Endothelial cell of umbilical vein (primary cell): ENCODE measurements around the gene SLC25A27. TPM values are rescaled to one million over a fixed set of nuclear protein-coding genes. Genes with fewer than 3 reads are reported as not detected.

Source experiments
- BruUV-seq: library from RNA; stranded (reverse); fragments of 400-500 nt; replicated peaks from 2 replicates; lab custom pipeline; 2021; lab: Mats Ljungman, UMichigan
- CTCF ChIA-PET: fragments of 300-600, 350-600 bp; sonication (Branson Sonifier 250); formaldehyde crosslinking; loops from one replicate; lab custom pipeline; 2021; ENCODE audit warnings: antibody characterized with exemption, inconsistent platforms; lab: Charles Lee
- POLR2A ChIA-PET: fragments of 300-600, 350-600 bp; sonication (Branson Sonifier 250); formaldehyde crosslinking; loops from one replicate; lab custom pipeline; 2021; ENCODE audit warnings: antibody characterized with exemption, inconsistent platforms; lab: Charles Lee
- DNase-seq: peaks from one replicate; pipeline ENCODE4 v3.0.0-alpha.2; 2011; ENCODE audit warnings: low read depth, low spot score
- FAIRE-seq: peaks from 2 replicates; lab custom pipeline; 2011; peaks lifted over from hg19 to GRCh38; lab: Jason Lieb, UNC
- H2AFZ ChIP-seq: 2 replicates; pipeline ENCODE4 v1.6.0; 2012; ENCODE audit warnings: low read depth, low read length, control low read depth, inconsistent platforms
- H3K27ac ChIP-seq: 2 replicates; pipeline ENCODE4 v1.5.1; 2011; ENCODE audit warnings: low read depth, mild to moderate bottlenecking, control low read depth, low read length, moderate library complexity; ENCODE audit not compliant: insufficient read depth
- H3K27me3 ChIP-seq, 2 experiments: 2 replicates each; pipeline versions ENCODE4 v1.6.0 to v1.6.1; 2011; ENCODE audit warnings: low read length in 2 of 2, mixed read lengths in 1 of 2; ENCODE audit not compliant: control insufficient read depth in 2 of 2, insufficient read depth in 2 of 2
- H3K36me3 ChIP-seq, 2 experiments: 2 replicates in 1 of 2; 3 replicates in 1 of 2; pipeline ENCODE4 v1.5.1; 2011; ENCODE audit warnings: low read length in 2 of 2, mild to moderate bottlenecking in 1 of 2, moderate library complexity in 1 of 2; ENCODE audit not compliant: control insufficient read depth in 2 of 2, insufficient read depth in 2 of 2; ENCODE audit errors: extremely low read depth in 1 of 2
- H3K4me1 ChIP-seq: 3 replicates; pipeline ENCODE4 v1.5.1; 2011; ENCODE audit warnings: mild to moderate bottlenecking, low read length; ENCODE audit not compliant: control insufficient read depth, insufficient read depth; ENCODE audit errors: extremely low read depth
- H3K4me2 ChIP-seq: 2 replicates; pipeline ENCODE4 v1.6.1; 2011; ENCODE audit warnings: low read length, control low read depth, mixed read lengths; ENCODE audit not compliant: insufficient read depth
- H3K4me3 ChIP-seq, 3 experiments: fragments of 200-600 bp in 1 of 3; sonication (generic), shearing (Covaris generic) in 1 of 3; replicated peaks in 1 of 3; 2 replicates each; pipeline ENCODE4 v1.5.1; 2011 to 2016; ENCODE audit warnings: control low read depth in 3 of 3, low read length in 3 of 3, mild to moderate bottlenecking in 2 of 3, inconsistent platforms in 1 of 3, low read depth in 1 of 3, moderate library complexity in 1 of 3; ENCODE audit not compliant: insufficient read depth in 1 of 3
- H3K79me2 ChIP-seq: 2 replicates; pipeline ENCODE4 v1.6.0; 2012; ENCODE audit warnings: low read length, inconsistent platforms; ENCODE audit not compliant: control insufficient read depth, insufficient read depth
- H3K9ac ChIP-seq: replicated peaks from 2 replicates; pipeline ENCODE3; 2011; ENCODE audit warnings: low read length, control low read depth; ENCODE audit not compliant: insufficient read depth; ENCODE audit errors: extremely low read depth
- H3K9me1 ChIP-seq: replicated peaks from 3 replicates; pipeline ENCODE4 v1.6.0; 2011; ENCODE audit warnings: mild to moderate bottlenecking, low read length; ENCODE audit not compliant: control insufficient read depth, insufficient read depth; ENCODE audit errors: extremely low read depth
- H3K9me3 ChIP-seq: replicated peaks from 2 replicates; pipeline ENCODE4 v1.5.1; 2012; ENCODE audit warnings: low read length, inconsistent platforms; ENCODE audit not compliant: control insufficient read depth, insufficient read depth
- H4K20me1 ChIP-seq: replicated peaks from 2 replicates; pipeline ENCODE3; 2011; ENCODE audit warnings: mild to moderate bottlenecking, low read length; ENCODE audit not compliant: control insufficient read depth, insufficient read depth; ENCODE audit errors: extremely low read depth
- EZH2 ChIP-seq: IDR thresholded peaks from 2 replicates; pipeline ENCODE4 v1.6.1; 2012; ENCODE audit warnings: borderline replicate concordance, low read depth, mild to moderate bottlenecking, moderate library complexity, low read length, inconsistent platforms; ENCODE audit not compliant: severe bottlenecking
- FOS ChIP-seq: IDR thresholded peaks from 2 replicates; pipeline ENCODE4 v1.6.1; 2011; ENCODE audit warnings: mild to moderate bottlenecking, low read length, moderate library complexity, borderline replicate concordance; ENCODE audit not compliant: insufficient read depth
- GATA2 ChIP-seq: IDR thresholded peaks from 2 replicates; pipeline ENCODE4 v1.7.0; 2011; ENCODE audit warnings: low read depth, mild to moderate bottlenecking, moderate library complexity, mixed read lengths, low read length; ENCODE audit not compliant: insufficient read length, insufficient read depth
- JUN ChIP-seq: IDR thresholded peaks from 2 replicates; pipeline ENCODE4 v1.6.1; 2011; ENCODE audit warnings: borderline replicate concordance, low read depth; ENCODE audit not compliant: insufficient read length, insufficient read depth
- MAX ChIP-seq: IDR thresholded peaks from 2 replicates; pipeline ENCODE4 v1.6.1; 2011; ENCODE audit not compliant: insufficient read depth, insufficient read length
- MYC ChIP-seq: IDR thresholded peaks from one replicate; pipeline ENCODE4 v1.6.1; 2011; ENCODE audit warnings: mild to moderate bottlenecking, low read depth, low read length
- POLR2A ChIP-seq: IDR thresholded peaks from 2 replicates; pipeline ENCODE4 v1.6.1; 2012; ENCODE audit warnings: low read depth, mild to moderate bottlenecking, control low read depth, low read length
- POLR2AphosphoS5 ChIP-seq: IDR thresholded peaks from 2 replicates; pipeline ENCODE4 v1.6.1; 2012; ENCODE audit warnings: low read depth, mild to moderate bottlenecking, control low read depth, low read length, moderate library complexity; ENCODE audit not compliant: insufficient read depth
- dilution Hi-C: fragments of 300-500 bp; cut with MboI; formaldehyde crosslinking; loops from one replicate; pipeline ENCODE4 v1.15.0; 2019; ENCODE audit warnings: low sequenced_read_pairs; ENCODE audit not compliant: extremely low pct_ligation_motif_present
- intact Hi-C: fragments of 100-400 bp; cut with micrococcal nuclease; formaldehyde crosslinking; loops from one replicate; pipeline ENCODE4 v1.10.0; 2022
- polyA plus RNA-seq, 4 experiments: library from polyadenylated mRNA; depleted of rRNA in 3 of 4; stranded (reverse) in 3 of 4; unstranded in 1 of 4; fragments of >200 nt; gene quantifications; 2 replicates each; pipeline versions ENCODE4 v1.2.1 to v1.2.3, GENCODE V29; 2011 to 2012; ENCODE audit warnings: missing spikeins in 1 of 4
- total RNA-seq: library from RNA; stranded (reverse); gene quantifications from 2 replicates; pipeline ENCODE4 v1.2.3, GENCODE V29; 2021
- TF ChIP-seq, protein P1 (sequence below), 2 donors: IDR thresholded peaks; 1 replicate in 1 of 2; 2 replicates in 1 of 2; pipeline ENCODE4 v1.5.1; 2011; ENCODE audit warnings: low read length in 2 of 2, mild to moderate bottlenecking in 2 of 2, moderate library complexity in 2 of 2, control low read depth in 1 of 2, inconsistent platforms in 1 of 2, low read depth in 1 of 2; ENCODE audit not compliant: insufficient read depth in 1 of 2; ENCODE audit errors: extremely low read depth in 1 of 2

The SLC25A27 gene
- total and polyA plus RNA-seq, 2 donors (not counting 3 experiments of a cell fraction or from before 2014, with no cell fraction given) = 3.3 to 4.0 TPM

DNA sequence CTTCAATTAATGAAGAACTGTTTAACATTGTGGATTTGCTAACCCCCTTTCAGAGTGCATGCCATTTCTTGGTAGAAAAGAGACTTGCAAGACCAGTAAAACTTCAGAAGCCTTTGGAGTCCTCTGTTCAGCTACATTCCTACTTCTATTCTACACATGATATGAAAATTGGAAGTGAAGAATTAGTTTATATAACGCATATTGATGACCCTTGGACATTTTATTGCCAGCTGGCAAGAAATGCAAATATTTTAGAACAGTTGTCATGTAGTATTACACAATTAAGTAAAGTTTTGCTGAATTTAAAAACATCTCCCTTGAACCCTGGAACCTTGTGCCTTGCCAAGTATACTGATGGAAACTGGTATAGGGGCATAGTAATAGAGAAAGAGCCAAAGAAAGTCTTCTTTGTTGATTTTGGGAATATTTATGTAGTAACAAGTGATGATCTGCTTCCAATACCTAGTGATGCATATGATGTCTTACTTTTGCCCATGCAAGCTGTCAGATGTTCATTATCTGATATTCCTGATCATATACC lies 38.2 kb downstream of the SLC25A27 start:
- Histone ChIP-seq H3K4me2 (no peak overlapping the region), H3K9me3 (no peaks in the 10 kb centered on the region), H3K9me1 (no peaks in the 10 kb centered on the region), H3K9ac (no peak overlapping the region), H4K20me1 (no peaks in the 10 kb centered on the region), H3K4me1 (no peaks in the 10 kb centered on the region), H2AFZ (no peak overlapping the region), H3K27me3 (peaks cover 0 to 3% of the 10 kb centered on the region in 2 experiments), H3K27ac (no peak overlapping the region), H3K79me2 (no peaks in the 10 kb centered on the region), H3K4me3 (no peak overlapping the region), H3K36me3 (no peaks in the 10 kb centered on the region)
- POLR2A ChIA-PET = no interaction called here
- BruUV-seq = no TSS peak
- no peak for FAIRE-seq
- dilution Hi-C loops = no loop called here
- CTCF ChIA-PET = no interaction called here
- intact Hi-C loops = no loop called here
- DNase-seq = no peak
- no peak for TF ChIP-seq MYC

DNA sequence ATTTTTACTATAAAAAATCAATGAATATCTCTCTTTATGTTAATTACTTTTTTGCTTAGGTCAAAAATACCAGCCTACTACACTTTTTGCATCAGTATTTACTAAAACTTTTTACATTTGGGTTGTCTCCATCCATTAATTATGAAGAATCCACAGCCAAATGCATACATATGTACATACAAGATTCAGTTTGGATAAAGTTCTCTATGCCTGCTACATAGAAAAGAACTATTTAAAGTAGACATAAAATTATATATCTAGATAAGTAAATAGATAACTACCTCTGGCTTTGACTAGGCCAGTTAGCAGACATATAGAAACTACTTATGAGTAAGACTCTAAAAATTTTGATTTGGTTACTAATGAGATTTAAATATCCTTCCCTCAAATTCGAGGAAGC lies 47.2 kb downstream of the SLC25A27 start:
- H3K9me3 ChIP-seq = no peaks in the 10 kb centered on the region
- H3K9ac ChIP-seq = no peak overlapping the region
- no peak for DNase-seq
- no peak overlapping the region for H3K4me2 ChIP-seq
- intact Hi-C loops = no loop called here
- peaks cover 0 to 6% of the 10 kb centered on the region in 2 experiments for H3K27me3 ChIP-seq
- dilution Hi-C loops = no loop called here
- H3K36me3 ChIP-seq = no peaks in the 10 kb centered on the region
- no peak overlapping the region for H3K4me3 ChIP-seq
- no peaks in the 10 kb centered on the region for H4K20me1 ChIP-seq
- BruUV-seq = no TSS peak
- ChIA-PET POLR2A (no interaction called here), CTCF (no interaction called here)
- no peaks in the 10 kb centered on the region for H3K79me2 ChIP-seq
- H3K9me1 ChIP-seq = no peaks in the 10 kb centered on the region
- H3K4me1 ChIP-seq = no peaks in the 10 kb centered on the region
- FAIRE-seq = no peak
- H2AFZ ChIP-seq = no peak overlapping the region
- TF ChIP-seq, protein P1, sequence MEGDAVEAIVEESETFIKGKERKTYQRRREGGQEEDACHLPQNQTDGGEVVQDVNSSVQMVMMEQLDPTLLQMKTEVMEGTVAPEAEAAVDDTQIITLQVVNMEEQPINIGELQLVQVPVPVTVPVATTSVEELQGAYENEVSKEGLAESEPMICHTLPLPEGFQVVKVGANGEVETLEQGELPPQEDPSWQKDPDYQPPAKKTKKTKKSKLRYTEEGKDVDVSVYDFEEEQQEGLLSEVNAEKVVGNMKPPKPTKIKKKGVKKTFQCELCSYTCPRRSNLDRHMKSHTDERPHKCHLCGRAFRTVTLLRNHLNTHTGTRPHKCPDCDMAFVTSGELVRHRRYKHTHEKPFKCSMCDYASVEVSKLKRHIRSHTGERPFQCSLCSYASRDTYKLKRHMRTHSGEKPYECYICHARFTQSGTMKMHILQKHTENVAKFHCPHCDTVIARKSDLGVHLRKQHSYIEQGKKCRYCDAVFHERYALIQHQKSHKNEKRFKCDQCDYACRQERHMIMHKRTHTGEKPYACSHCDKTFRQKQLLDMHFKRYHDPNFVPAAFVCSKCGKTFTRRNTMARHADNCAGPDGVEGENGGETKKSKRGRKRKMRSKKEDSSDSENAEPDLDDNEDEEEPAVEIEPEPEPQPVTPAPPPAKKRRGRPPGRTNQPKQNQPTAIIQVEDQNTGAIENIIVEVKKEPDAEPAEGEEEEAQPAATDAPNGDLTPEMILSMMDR (IDR thresholded peaks at IDR 0.05; ENCODE audit: extremely low read depth in 1 of 2, insufficient read depth in 1 of 2, low read depth in 1 of 2, low read length in 2 of 2) = no peak
- no peak for TF ChIP-seq POLR2A
- TF ChIP-seq POLR2AphosphoS5 = no peak
- TF ChIP-seq FOS = no peak
- no peak for TF ChIP-seq JUN
- TF ChIP-seq MAX = no peak
- no peak for TF ChIP-seq MYC
- TF ChIP-seq GATA2 = no peak
- TF ChIP-seq EZH2 = no peak
- no peak overlapping the region for H3K27ac ChIP-seq
